Fibroblast of villous mesenchyme (primary cell): ENCODE data around the gene PTK7. TPM values are rescaled to one million over a fixed set of nuclear protein-coding genes. Genes with fewer than 3 reads are reported as not detected.
"Not testable (repeated sequence)": the region's sequence is repeated elsewhere in the genome, so short reads cannot be mapped to it uniquely, and the experiment has no call there.

Experiments
- DNase-seq: peaks from one replicate; pipeline ENCODE4 v3.0.0-alpha.2; 2010; ENCODE audit warnings: low read depth
- H3K4me3 ChIP-seq: 2 replicates; pipeline ENCODE4 v1.5.1; 2011; ENCODE audit warnings: low read depth, mild to moderate bottlenecking, low read length
- CTCF ChIP-seq: IDR thresholded peaks from 2 replicates; pipeline ENCODE4 v1.5.1; 2012; ENCODE audit warnings: low read depth, mild to moderate bottlenecking, low read length; ENCODE audit not compliant: insufficient read depth
- total RNA-seq: library from RNA; depleted of rRNA; stranded (reverse); fragments of >200 nt; gene quantifications from 2 replicates; pipeline ENCODE4 v1.2.3, GENCODE V29; 2012

Gene PTK7
- total RNA-seq, 1 donor, result 199 TPM

- TF ChIP-seq CTCF, result no peak
- no peak for DNase-seq
- H3K4me3 ChIP-seq, result no peak overlapping the region
These were observed 62.2 kb downstream of the PTK7 start for GRCh38 chr6:43138267-43138666.

- DNase-seq, H3K4me3 ChIP-seq: not testable (repeated sequence)
These were observed 63.9 kb downstream of the PTK7 start for GRCh38 chr6:43139973-43140372.

GRCh38 chr6:43141644-43142043 lies 65.5 kb downstream of the PTK7 start:
- DNase-seq, result no peak
- no peak for TF ChIP-seq CTCF
- no peak overlapping the region for H3K4me3 ChIP-seq

GRCh38 chr6:43142101-43142500 lies 66.0 kb downstream of the PTK7 start:
- DNase-seq, result no peak
- no peak for TF ChIP-seq CTCF
- H3K4me3 ChIP-seq, result no peak overlapping the region

- DNase-seq, result peak; percentile 91
- peak; percentile 95 for TF ChIP-seq CTCF
- no peak overlapping the region for H3K4me3 ChIP-seq
These were observed 67.4 kb downstream of the PTK7 start for GRCh38 chr6:43143235-43144128.

GRCh38 chr6:43144879-43145278 lies 68.8 kb downstream of the PTK7 start:
- no peak overlapping the region for H3K4me3 ChIP-seq
- no peak for DNase-seq
- TF ChIP-seq CTCF, result no peak

- no peak for TF ChIP-seq CTCF
- H3K4me3 ChIP-seq, result no peak overlapping the region
- no peak for DNase-seq
These were observed 70.1 kb downstream of the PTK7 start for GRCh38 chr6:43146261-43146660.
